ENCODE results near the gene CNTNAP3. TPM values are rescaled to one million over a fixed set of nuclear protein-coding genes. Genes with fewer than 3 reads are reported as not detected.
"Not testable (repeated sequence)": the region's sequence is repeated elsewhere in the genome, so short reads cannot be mapped to it uniquely, and the experiment has no call there.

Gene CNTNAP3
- total RNA-seq, 4 donors from 2014 or later = 50.4 to 80.2 (median 60.4) TPM

- H3K4me3 ChIP-seq; H3K36me3 ChIP-seq; H3K27ac ChIP-seq (replicated peaks in 1 of 4); DNase-seq (ENCODE audit: extremely low spot score); intact Hi-C loops (cut with DNase I); H3K9me3 ChIP-seq; H3K27me3 ChIP-seq; H3K4me1 ChIP-seq: not testable (repeated sequence)
- 64% methylated on average over 31 of the region's 51 CpGs for WGBS
These were observed 155.0 kb downstream of the CNTNAP3 start for GRCh38 chr9:39132826-39133552.

- WGBS = 25% methylated on average over 2 of the region's 2 CpGs
- H3K27ac ChIP-seq (replicated peaks in 1 of 4); H3K27me3 ChIP-seq; DNase-seq (ENCODE audit: extremely low spot score); H3K4me1 ChIP-seq; H3K9me3 ChIP-seq; H3K4me3 ChIP-seq; H3K36me3 ChIP-seq; intact Hi-C loops (cut with DNase I): not testable (repeated sequence)
These were observed 166.6 kb downstream of the CNTNAP3 start for GRCh38 chr9:39121401-39121800.

- DNase-seq (ENCODE audit: extremely low spot score); H3K27me3 ChIP-seq; H3K36me3 ChIP-seq; H3K9me3 ChIP-seq; intact Hi-C loops (cut with DNase I); H3K4me1 ChIP-seq; H3K4me3 ChIP-seq; H3K27ac ChIP-seq (replicated peaks in 1 of 4): not testable (repeated sequence)
These were observed 176.2 kb downstream of the CNTNAP3 start for GRCh38 chr9:39111746-39112145.

GRCh38 chr9:39108145-39108544 is 179.8 kb downstream of the CNTNAP3 start:
- no peaks in the 10 kb centered on the region for H3K27me3 ChIP-seq
- intact Hi-C loops (cut with DNase I) = no loop called here
- H3K36me3 ChIP-seq = peaks cover 0 to 16% (median 2%) of the 10 kb centered on the region in 4 donors
- 87% methylated on average over 9 of the region's 9 CpGs for WGBS
- DNase-seq (ENCODE audit: extremely low spot score) = no peak
- no peaks in the 10 kb centered on the region for H3K9me3 ChIP-seq
- no peak for TF ChIP-seq CTCF (IDR thresholded peaks at IDR 0.05)
- TF ChIP-seq EP300 (IDR thresholded peaks at IDR 0.05) = no peak
- H3K4me1 ChIP-seq = no peaks in the 10 kb centered on the region
- no peak overlapping the region for H3K27ac ChIP-seq (replicated peaks in 1 of 4)
- no peak overlapping the region for H3K4me3 ChIP-seq

GRCh38 chr9:39097208-39097607 is 190.8 kb downstream of the CNTNAP3 start:
- H3K9me3 ChIP-seq; H3K36me3 ChIP-seq; H3K4me1 ChIP-seq; intact Hi-C loops (cut with DNase I); DNase-seq (ENCODE audit: extremely low spot score); H3K27ac ChIP-seq (replicated peaks in 1 of 4); H3K4me3 ChIP-seq; H3K27me3 ChIP-seq: not testable (repeated sequence)
- WGBS = 100% methylated on average over 1 of the region's 1 CpG

- H3K4me3 ChIP-seq; H3K27ac ChIP-seq (replicated peaks in 1 of 4); H3K9me3 ChIP-seq; H3K36me3 ChIP-seq; H3K4me1 ChIP-seq; H3K27me3 ChIP-seq; DNase-seq (ENCODE audit: extremely low spot score); intact Hi-C loops (cut with DNase I): not testable (repeated sequence)
- 83% methylated on average over 5 of the region's 5 CpGs for WGBS
These were observed 202.7 kb downstream of the CNTNAP3 start for GRCh38 chr9:39085311-39085710.

GRCh38 chr9:39082574-39082973 is 205.4 kb downstream of the CNTNAP3 start:
- DNase-seq (ENCODE audit: extremely low spot score); H3K4me3 ChIP-seq; H3K27me3 ChIP-seq; intact Hi-C loops (cut with DNase I); H3K9me3 ChIP-seq; H3K36me3 ChIP-seq; H3K4me1 ChIP-seq; H3K27ac ChIP-seq (replicated peaks in 1 of 4): not testable (repeated sequence)
- 72% methylated on average over 4 of the region's 4 CpGs for WGBS

- H3K27ac ChIP-seq (replicated peaks in 1 of 4); H3K4me3 ChIP-seq; H3K36me3 ChIP-seq; H3K4me1 ChIP-seq; H3K9me3 ChIP-seq; DNase-seq (ENCODE audit: extremely low spot score); H3K27me3 ChIP-seq; intact Hi-C loops (cut with DNase I): not testable (repeated sequence)
- 75% methylated on average over 3 of the region's 3 CpGs for WGBS
These were observed 207.9 kb downstream of the CNTNAP3 start for GRCh38 chr9:39080081-39080480.
